ENCODE data around the gene NT5C3A.

Gene NT5C3A

GRCh38 chr7:33076737-33077136 lies 14.2 kb upstream of the NT5C3A start:
- no peak for DNase-seq (ENCODE audit: low read depth in 1 of 2, low spot score in 1 of 2)

GRCh38 chr7:33075818-33076518 lies 13.4 kb upstream of the NT5C3A start:
- DNase-seq (ENCODE audit: low read depth in 1 of 2, low spot score in 1 of 2) = no peak

GRCh38 chr7:33073243-33073642 lies 10.7 kb upstream of the NT5C3A start:
- no peak for DNase-seq (ENCODE audit: low read depth in 1 of 2, low spot score in 1 of 2)

- DNase-seq (ENCODE audit: low read depth in 1 of 2, low spot score in 1 of 2) = no peak
Observed at GRCh38 chr7:33072471-33072870, 9.9 kb upstream of the NT5C3A start.

GRCh38 chr7:33070831-33071230 lies 8.3 kb upstream of the NT5C3A start:
- DNase-seq (ENCODE audit: low read depth in 1 of 2, low spot score in 1 of 2) = no peak

GRCh38 chr7:33070277-33070676 lies 7.7 kb upstream of the NT5C3A start:
- DNase-seq (ENCODE audit: low read depth in 1 of 2, low spot score in 1 of 2) = no peak

- DNase-seq (ENCODE audit: low read depth in 1 of 2, low spot score in 1 of 2) = no peak
Observed at GRCh38 chr7:33067921-33068320, 5.3 kb upstream of the NT5C3A start.

- DNase-seq (ENCODE audit: low read depth in 1 of 2, low spot score in 1 of 2) = no peak
Observed at GRCh38 chr7:33066771-33067170, 4.2 kb upstream of the NT5C3A start.

GRCh38 chr7:33065981-33066380 lies 3.4 kb upstream of the NT5C3A start:
- DNase-seq (ENCODE audit: low read depth in 1 of 2, low spot score in 1 of 2) = no peak

GRCh38 chr7:33062782-33063443 lies 337 bp upstream of the NT5C3A start:
- DNase-seq (ENCODE audit: low read depth in 1 of 2, low spot score in 1 of 2) = peak; percentile 84 to 88

- DNase-seq (ENCODE audit: low read depth in 1 of 2, low spot score in 1 of 2) = no peak
Observed at GRCh38 chr7:33061282-33061937, 1.2 kb downstream of the NT5C3A start.

- no peak for DNase-seq (ENCODE audit: low read depth in 1 of 2, low spot score in 1 of 2)
Observed at GRCh38 chr7:33059635-33060034, 2.9 kb downstream of the NT5C3A start.

- no peak for DNase-seq (ENCODE audit: low read depth in 1 of 2, low spot score in 1 of 2)
Observed at GRCh38 chr7:33055158-33055557, 7.4 kb downstream of the NT5C3A start.

GRCh38 chr7:33054261-33054964 lies 8.2 kb downstream of the NT5C3A start:
- no peak for DNase-seq (ENCODE audit: low read depth in 1 of 2, low spot score in 1 of 2)

- no peak for DNase-seq (ENCODE audit: low read depth in 1 of 2, low spot score in 1 of 2)
Observed at GRCh38 chr7:33053721-33054120, 8.9 kb downstream of the NT5C3A start.

- no peak for DNase-seq (ENCODE audit: low read depth in 1 of 2, low spot score in 1 of 2)
Observed at GRCh38 chr7:33050535-33051318, 11.8 kb downstream of the NT5C3A start.

GRCh38 chr7:33048704-33049103 lies 13.9 kb downstream of the NT5C3A start:
- DNase-seq (ENCODE audit: low read depth in 1 of 2, low spot score in 1 of 2) = no peak

- no peak for DNase-seq (ENCODE audit: low read depth in 1 of 2, low spot score in 1 of 2)
Observed at GRCh38 chr7:33048257-33048656, 14.3 kb downstream of the NT5C3A start.

- DNase-seq (ENCODE audit: low read depth in 1 of 2, low spot score in 1 of 2) = no peak
Observed at GRCh38 chr7:33044986-33045385, 17.6 kb downstream of the NT5C3A start.

GRCh38 chr7:33044401-33044718 lies 18.2 kb downstream of the NT5C3A start:
- DNase-seq (ENCODE audit: low read depth in 1 of 2, low spot score in 1 of 2) = no peak

Measured in stimulated activated CD4-positive, alpha-beta T cell treated with anti-CD3 and anti-CD28 coated beads, Interleukin-15, amount 100 ng/mL, for 1 hour (primary cell).